Hepatocyte (in vitro differentiated cells): ENCODE measurements around the gene KRTAP5-7. TPM values are rescaled to one million over a fixed set of nuclear protein-coding genes. Genes with fewer than 3 reads are reported as not detected.

Source experiments
- DNase-seq: peaks from one replicate; pipeline ENCODE4 v3.0.0-alpha.2; 2016; ENCODE audit warnings: low spot score
- H2AFZ ChIP-seq: fragments of 200-600 bp; sonication (generic); 2 replicates; pipeline ENCODE4 v1.6.0; 2016; ENCODE audit warnings: antibody characterized with exemption, mild to moderate bottlenecking
- H3K27ac ChIP-seq: fragments of 200-600 bp; sonication (generic); 2 replicates; pipeline ENCODE4 v1.5.1; 2016; ENCODE audit warnings: mild to moderate bottlenecking
- H3K27me3 ChIP-seq: fragments of 200-600 bp; sonication (generic); 2 replicates; pipeline ENCODE4 v1.6.1; 2016
- H3K36me3 ChIP-seq: fragments of 200-600 bp; sonication (generic); replicated peaks from 2 replicates; pipeline ENCODE4 v1.5.1; 2016; ENCODE audit warnings: low read depth; ENCODE audit not compliant: insufficient read depth
- H3K4me1 ChIP-seq: fragments of 200-600 bp; sonication (generic); 2 replicates; pipeline ENCODE4 v1.5.1; 2016; ENCODE audit warnings: mild to moderate bottlenecking, moderate library complexity; ENCODE audit not compliant: insufficient read depth
- H3K4me2 ChIP-seq: fragments of 200-600 bp; sonication (generic); 2 replicates; pipeline ENCODE4 v1.6.0; 2016
- H3K4me3 ChIP-seq: fragments of 200-600 bp; sonication (generic); 2 replicates; pipeline ENCODE4 v1.5.1; 2016; ENCODE audit warnings: mild to moderate bottlenecking
- H3K79me2 ChIP-seq: fragments of 200-600 bp; sonication (generic); 2 replicates; pipeline ENCODE4 v1.6.0; 2017; ENCODE audit warnings: mild to moderate bottlenecking
- H3K9me2 ChIP-seq: fragments of 200-600 bp; sonication (generic); replicated peaks from 2 replicates; pipeline ENCODE4 v1.6.0; 2017; ENCODE audit warnings: mild to moderate bottlenecking; ENCODE audit not compliant: insufficient read depth
- H3K9me3 ChIP-seq: fragments of 200-600 bp; sonication (generic); 2 replicates; pipeline ENCODE4 v1.5.1; 2016; ENCODE audit warnings: low read depth, mild to moderate bottlenecking
- H4K20me1 ChIP-seq: fragments of 200-600 bp; sonication (generic); 2 replicates; pipeline ENCODE4 v1.6.0; 2016; ENCODE audit warnings: mild to moderate bottlenecking; ENCODE audit not compliant: insufficient read depth, poor library complexity, severe bottlenecking
- CTCF ChIP-seq: fragments of 200-600 bp; sonication (generic); IDR thresholded peaks from 2 replicates; pipeline ENCODE4 v1.5.1; 2016; ENCODE audit warnings: antibody characterized with exemption, mild to moderate bottlenecking; ENCODE audit not compliant: poor library complexity
- EZH2 ChIP-seq: fragments of 200-600 bp; sonication (generic); IDR thresholded peaks from 2 replicates; pipeline ENCODE4 v1.6.1; 2016; ENCODE audit warnings: antibody characterized with exemption, mild to moderate bottlenecking, borderline replicate concordance
- EZH2phosphoT487 ChIP-seq: fragments of 200-600 bp; sonication (generic); IDR thresholded peaks from one replicate; pipeline ENCODE4 v1.6.1; 2018; ENCODE audit warnings: antibody characterized with exemption, mild to moderate bottlenecking, low read depth, moderate library complexity; ENCODE audit not compliant: unreplicated experiment, severe bottlenecking
- WGBS: methylation state at CpG from one replicate; pipeline ENCODE4 v1.1.6; 2016; ENCODE audit warnings: low lambda C conversion rate; ENCODE audit errors: missing lambda C conversion rate; 5-methylcytosine and 5-hydroxymethylcytosine counted together
- polyA plus RNA-seq: library from polyadenylated mRNA; unstranded; fragments of >200 nt; fragmentation: Nextera tagmentation; extraction: Ambion mirVana; gene quantifications from 2 replicates; pipeline ENCODE4 v1.2.1, GENCODE V29; 2016
- total RNA-seq: library from RNA; depleted of rRNA; stranded (reverse); fragments of >200 nt; gene quantifications from 2 replicates; pipeline ENCODE4 v1.2.3, GENCODE V29; 2014

Gene KRTAP5-7
- total and polyA plus RNA-seq, 2 experiments from 2014 or later = not detected

GRCh38 chr11:71545405-71545966, 18.4 kb downstream of the KRTAP5-7 start:
- Histone ChIP-seq H3K36me3 (no peaks in the 10 kb centered on the region), H3K4me2 (no peak overlapping the region), H3K4me1 (peaks cover 8% of the 10 kb centered on the region), H3K4me3 (no peak overlapping the region), H3K9me2 (no peaks in the 10 kb centered on the region), H2AFZ (no peak overlapping the region), H3K27ac (no peak overlapping the region), H3K27me3 (no peaks in the 10 kb centered on the region), H4K20me1 (no peaks in the 10 kb centered on the region), H3K79me2 (no peaks in the 10 kb centered on the region), H3K9me3 (no peaks in the 10 kb centered on the region)
- 82% methylated on average over 12 of the region's 12 CpGs for WGBS
- TF ChIP-seq EZH2phosphoT487 = no peak
- TF ChIP-seq EZH2 = no peak
- no peak for DNase-seq

- Histone ChIP-seq H3K4me2 (no peak within 1 kb of the TSS), H3K9me3 (no peaks in the 10 kb centered on the region), H3K27me3 (no peaks in the 10 kb centered on the region), H2AFZ (no peak within 1 kb of the TSS), H3K4me1 (peaks cover 8% of the 10 kb centered on the region), H3K9me2 (no peaks in the 10 kb centered on the region), H3K36me3 (no peaks in the 10 kb centered on the region), H4K20me1 (no peaks in the 10 kb centered on the region), H3K27ac (no peak within 1 kb of the TSS), H3K4me3 (no peak within 1 kb of the TSS), H3K79me2 (no peaks in the 10 kb centered on the region)
- 92% methylated on average over 5 of the region's 5 CpGs for WGBS
- no peak for DNase-seq
- TF ChIP-seq CTCF (no peak), EZH2 (no peak), EZH2phosphoT487 (no peak)
These were observed 21.1 kb downstream of the KRTAP5-7 start, which contains the start of gene KRTAP5-9 for GRCh38 chr11:71548120-71548519. Gene KRTAP5-9, plus strand, starts transcription at chr11:71548420. Its CDS starts 238 bp downstream, at chr11:71548658.

- H3K4me3 ChIP-seq = no peak overlapping the region
- no peaks in the 10 kb centered on the region for H4K20me1 ChIP-seq
- H3K4me2 ChIP-seq = no peak overlapping the region
- peaks cover 7% of the 10 kb centered on the region for H3K4me1 ChIP-seq
- no peaks in the 10 kb centered on the region for H3K9me3 ChIP-seq
- H3K27ac ChIP-seq = no peak overlapping the region
- no peaks in the 10 kb centered on the region for H3K79me2 ChIP-seq
- WGBS = 83% methylated on average over 5 of the region's 5 CpGs
- TF ChIP-seq EZH2phosphoT487 (no peak), EZH2 (no peak), CTCF (no peak)
- no peaks in the 10 kb centered on the region for H3K36me3 ChIP-seq
- H2AFZ ChIP-seq = no peak overlapping the region
- H3K27me3 ChIP-seq = no peaks in the 10 kb centered on the region
- no peaks in the 10 kb centered on the region for H3K9me2 ChIP-seq
- DNase-seq = no peak
These were observed 21.7 kb downstream of the KRTAP5-7 start for GRCh38 chr11:71548716-71549151.

- Histone ChIP-seq H3K79me2 (no peaks in the 10 kb centered on the region), H3K4me3 (no peak overlapping the region), H3K9me3 (no peaks in the 10 kb centered on the region), H3K27ac (no peak overlapping the region), H3K4me2 (no peak overlapping the region), H3K36me3 (no peaks in the 10 kb centered on the region), H3K4me1 (no peaks in the 10 kb centered on the region), H4K20me1 (no peaks in the 10 kb centered on the region), H3K27me3 (no peaks in the 10 kb centered on the region), H3K9me2 (no peaks in the 10 kb centered on the region), H2AFZ (no peak overlapping the region)
- no peak for TF ChIP-seq EZH2
- TF ChIP-seq EZH2phosphoT487 = no peak
- no peak for TF ChIP-seq CTCF
- WGBS = 93% methylated on average over 1 of the region's 1 CpG
- no peak for DNase-seq
These were observed 24.6 kb downstream of the KRTAP5-7 start for GRCh38 chr11:71551711-71552110.
